Neural progenitor cell (in vitro differentiated cells): ENCODE measurements around the gene SCG5.

ENCODE experiments used
- EZH2 ChIP-seq: fragments of 200-600 bp; sonication (generic); IDR thresholded peaks from 2 replicates; pipeline ENCODE4 v1.6.1; 2017; ENCODE audit warnings: antibody characterized with exemption, mild to moderate bottlenecking, moderate library complexity
- TF ChIP-seq, protein P1 (sequence below): fragments of 200-600 bp; sonication (generic); IDR thresholded peaks from 2 replicates; pipeline ENCODE4 v1.5.1; 2017; ENCODE audit warnings: antibody characterized with exemption, mild to moderate bottlenecking

DNA sequence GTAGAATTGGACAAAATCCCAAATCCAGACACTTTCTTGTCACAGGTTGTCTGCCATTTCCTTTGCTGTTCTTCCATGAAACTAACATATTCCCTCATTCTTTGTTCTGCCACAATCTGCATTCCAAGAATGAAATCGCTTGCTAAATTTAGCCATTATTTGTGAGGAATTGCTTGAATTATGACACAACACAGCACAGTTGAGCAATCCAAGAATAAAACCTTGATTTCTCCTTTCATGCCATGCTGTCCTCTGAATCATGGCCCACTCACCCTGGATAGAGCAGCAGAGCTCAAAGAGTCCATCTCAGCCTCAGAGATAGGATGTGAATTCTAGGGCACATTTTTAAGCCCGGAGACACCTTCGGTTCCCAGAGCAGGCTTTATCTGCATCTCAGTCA, 41.1 kb downstream of the SCG5 start:
- TF ChIP-seq, protein P1, sequence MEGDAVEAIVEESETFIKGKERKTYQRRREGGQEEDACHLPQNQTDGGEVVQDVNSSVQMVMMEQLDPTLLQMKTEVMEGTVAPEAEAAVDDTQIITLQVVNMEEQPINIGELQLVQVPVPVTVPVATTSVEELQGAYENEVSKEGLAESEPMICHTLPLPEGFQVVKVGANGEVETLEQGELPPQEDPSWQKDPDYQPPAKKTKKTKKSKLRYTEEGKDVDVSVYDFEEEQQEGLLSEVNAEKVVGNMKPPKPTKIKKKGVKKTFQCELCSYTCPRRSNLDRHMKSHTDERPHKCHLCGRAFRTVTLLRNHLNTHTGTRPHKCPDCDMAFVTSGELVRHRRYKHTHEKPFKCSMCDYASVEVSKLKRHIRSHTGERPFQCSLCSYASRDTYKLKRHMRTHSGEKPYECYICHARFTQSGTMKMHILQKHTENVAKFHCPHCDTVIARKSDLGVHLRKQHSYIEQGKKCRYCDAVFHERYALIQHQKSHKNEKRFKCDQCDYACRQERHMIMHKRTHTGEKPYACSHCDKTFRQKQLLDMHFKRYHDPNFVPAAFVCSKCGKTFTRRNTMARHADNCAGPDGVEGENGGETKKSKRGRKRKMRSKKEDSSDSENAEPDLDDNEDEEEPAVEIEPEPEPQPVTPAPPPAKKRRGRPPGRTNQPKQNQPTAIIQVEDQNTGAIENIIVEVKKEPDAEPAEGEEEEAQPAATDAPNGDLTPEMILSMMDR, result no peak
- TF ChIP-seq EZH2, result no peak
